Endothelial cell of umbilical vein (primary cell): ENCODE results near the gene NEU3. TPM values are rescaled to one million over a fixed set of nuclear protein-coding genes. Genes with fewer than 3 reads are reported as not detected.

Experiments
- BruUV-seq: library from RNA; stranded (reverse); fragments of 400-500 nt; replicated peaks from 2 replicates; lab custom pipeline; 2021; lab: Mats Ljungman, UMichigan
- CTCF ChIA-PET: fragments of 300-600, 350-600 bp; sonication (Branson Sonifier 250); formaldehyde crosslinking; loops from one replicate; lab custom pipeline; 2021; ENCODE audit warnings: antibody characterized with exemption, inconsistent platforms; lab: Charles Lee
- POLR2A ChIA-PET: fragments of 300-600, 350-600 bp; sonication (Branson Sonifier 250); formaldehyde crosslinking; loops from one replicate; lab custom pipeline; 2021; ENCODE audit warnings: antibody characterized with exemption, inconsistent platforms; lab: Charles Lee
- DNase-seq: peaks from one replicate; pipeline ENCODE4 v3.0.0-alpha.2; 2011; ENCODE audit warnings: low read depth, low spot score
- FAIRE-seq: peaks from 2 replicates; lab custom pipeline; 2011; peaks lifted over from hg19 to GRCh38; lab: Jason Lieb, UNC
- H2AFZ ChIP-seq: 2 replicates; pipeline ENCODE4 v1.6.0; 2012; ENCODE audit warnings: low read depth, low read length, control low read depth, inconsistent platforms
- H3K27ac ChIP-seq: 2 replicates; pipeline ENCODE4 v1.5.1; 2011; ENCODE audit warnings: low read depth, mild to moderate bottlenecking, control low read depth, low read length, moderate library complexity; ENCODE audit not compliant: insufficient read depth
- H3K27me3 ChIP-seq, 2 experiments: 2 replicates each; pipeline versions ENCODE4 v1.6.0 to v1.6.1; 2011; ENCODE audit warnings: low read length in 2 of 2, mixed read lengths in 1 of 2; ENCODE audit not compliant: control insufficient read depth in 2 of 2, insufficient read depth in 2 of 2
- H3K36me3 ChIP-seq, 2 experiments: 2 replicates in 1 of 2; 3 replicates in 1 of 2; pipeline ENCODE4 v1.5.1; 2011; ENCODE audit warnings: low read length in 2 of 2, mild to moderate bottlenecking in 1 of 2, moderate library complexity in 1 of 2; ENCODE audit not compliant: control insufficient read depth in 2 of 2, insufficient read depth in 2 of 2; ENCODE audit errors: extremely low read depth in 1 of 2
- H3K4me1 ChIP-seq: 3 replicates; pipeline ENCODE4 v1.5.1; 2011; ENCODE audit warnings: mild to moderate bottlenecking, low read length; ENCODE audit not compliant: control insufficient read depth, insufficient read depth; ENCODE audit errors: extremely low read depth
- H3K4me2 ChIP-seq: 2 replicates; pipeline ENCODE4 v1.6.1; 2011; ENCODE audit warnings: low read length, control low read depth, mixed read lengths; ENCODE audit not compliant: insufficient read depth
- H3K4me3 ChIP-seq, 3 experiments: fragments of 200-600 bp in 1 of 3; sonication (generic), shearing (Covaris generic) in 1 of 3; replicated peaks in 1 of 3; 2 replicates each; pipeline ENCODE4 v1.5.1; 2011 to 2016; ENCODE audit warnings: control low read depth in 3 of 3, low read length in 3 of 3, mild to moderate bottlenecking in 2 of 3, inconsistent platforms in 1 of 3, low read depth in 1 of 3, moderate library complexity in 1 of 3; ENCODE audit not compliant: insufficient read depth in 1 of 3
- H3K79me2 ChIP-seq: 2 replicates; pipeline ENCODE4 v1.6.0; 2012; ENCODE audit warnings: low read length, inconsistent platforms; ENCODE audit not compliant: control insufficient read depth, insufficient read depth
- H3K9ac ChIP-seq: replicated peaks from 2 replicates; pipeline ENCODE3; 2011; ENCODE audit warnings: low read length, control low read depth; ENCODE audit not compliant: insufficient read depth; ENCODE audit errors: extremely low read depth
- H3K9me1 ChIP-seq: replicated peaks from 3 replicates; pipeline ENCODE4 v1.6.0; 2011; ENCODE audit warnings: mild to moderate bottlenecking, low read length; ENCODE audit not compliant: control insufficient read depth, insufficient read depth; ENCODE audit errors: extremely low read depth
- H3K9me3 ChIP-seq: replicated peaks from 2 replicates; pipeline ENCODE4 v1.5.1; 2012; ENCODE audit warnings: low read length, inconsistent platforms; ENCODE audit not compliant: control insufficient read depth, insufficient read depth
- H4K20me1 ChIP-seq: replicated peaks from 2 replicates; pipeline ENCODE3; 2011; ENCODE audit warnings: mild to moderate bottlenecking, low read length; ENCODE audit not compliant: control insufficient read depth, insufficient read depth; ENCODE audit errors: extremely low read depth
- CTCF ChIP-seq, 2 donors: IDR thresholded peaks; 1 replicate in 1 of 2; 2 replicates in 1 of 2; pipeline ENCODE4 v1.5.1; 2011; ENCODE audit warnings: low read length in 2 of 2, mild to moderate bottlenecking in 2 of 2, moderate library complexity in 2 of 2, control low read depth in 1 of 2, inconsistent platforms in 1 of 2, low read depth in 1 of 2; ENCODE audit not compliant: insufficient read depth in 1 of 2; ENCODE audit errors: extremely low read depth in 1 of 2
- EZH2 ChIP-seq: IDR thresholded peaks from 2 replicates; pipeline ENCODE4 v1.6.1; 2012; ENCODE audit warnings: borderline replicate concordance, low read depth, mild to moderate bottlenecking, moderate library complexity, low read length, inconsistent platforms; ENCODE audit not compliant: severe bottlenecking
- FOS ChIP-seq: IDR thresholded peaks from 2 replicates; pipeline ENCODE4 v1.6.1; 2011; ENCODE audit warnings: mild to moderate bottlenecking, low read length, moderate library complexity, borderline replicate concordance; ENCODE audit not compliant: insufficient read depth
- GATA2 ChIP-seq: IDR thresholded peaks from 2 replicates; pipeline ENCODE4 v1.7.0; 2011; ENCODE audit warnings: low read depth, mild to moderate bottlenecking, moderate library complexity, mixed read lengths, low read length; ENCODE audit not compliant: insufficient read length, insufficient read depth
- JUN ChIP-seq: IDR thresholded peaks from 2 replicates; pipeline ENCODE4 v1.6.1; 2011; ENCODE audit warnings: borderline replicate concordance, low read depth; ENCODE audit not compliant: insufficient read length, insufficient read depth
- MAX ChIP-seq: IDR thresholded peaks from 2 replicates; pipeline ENCODE4 v1.6.1; 2011; ENCODE audit not compliant: insufficient read depth, insufficient read length
- MYC ChIP-seq: IDR thresholded peaks from one replicate; pipeline ENCODE4 v1.6.1; 2011; ENCODE audit warnings: mild to moderate bottlenecking, low read depth, low read length
- POLR2A ChIP-seq: IDR thresholded peaks from 2 replicates; pipeline ENCODE4 v1.6.1; 2012; ENCODE audit warnings: low read depth, mild to moderate bottlenecking, control low read depth, low read length
- POLR2AphosphoS5 ChIP-seq: IDR thresholded peaks from 2 replicates; pipeline ENCODE4 v1.6.1; 2012; ENCODE audit warnings: low read depth, mild to moderate bottlenecking, control low read depth, low read length, moderate library complexity; ENCODE audit not compliant: insufficient read depth
- dilution Hi-C: fragments of 300-500 bp; cut with MboI; formaldehyde crosslinking; loops from one replicate; pipeline ENCODE4 v1.15.0; 2019; ENCODE audit warnings: low sequenced_read_pairs; ENCODE audit not compliant: extremely low pct_ligation_motif_present
- intact Hi-C: fragments of 100-400 bp; cut with micrococcal nuclease; formaldehyde crosslinking; loops from one replicate; pipeline ENCODE4 v1.10.0; 2022
- polyA plus RNA-seq, 4 experiments: library from polyadenylated mRNA; depleted of rRNA in 3 of 4; stranded (reverse) in 3 of 4; unstranded in 1 of 4; fragments of >200 nt; gene quantifications; 2 replicates each; pipeline versions ENCODE4 v1.2.1 to v1.2.3, GENCODE V29; 2011 to 2012; ENCODE audit warnings: missing spikeins in 1 of 4
- total RNA-seq: library from RNA; stranded (reverse); gene quantifications from 2 replicates; pipeline ENCODE4 v1.2.3, GENCODE V29; 2021

Gene NEU3
- total and polyA plus RNA-seq, 2 donors (not counting 3 experiments of a cell fraction or from before 2014, with no cell fraction given) = 5.9 to 7.0 TPM

- H3K36me3 ChIP-seq = peaks cover 18 to 23% of the 10 kb centered on the region in 2 experiments
- no peak for TF ChIP-seq GATA2
- TF ChIP-seq FOS = no peak
- no peak for TF ChIP-seq POLR2AphosphoS5
- TF ChIP-seq CTCF (IDR thresholded peaks at IDR 0.05; ENCODE audit: extremely low read depth in 1 of 2, insufficient read depth in 1 of 2, low read depth in 1 of 2, low read length in 2 of 2) = no peak
- TF ChIP-seq JUN = no peak
- TF ChIP-seq EZH2 = no peak
- no peak for TF ChIP-seq MAX
- no peak for TF ChIP-seq MYC
- TF ChIP-seq POLR2A = no peak
- H3K79me2 ChIP-seq = peaks cover 19% of the 10 kb centered on the region
- no peaks in the 10 kb centered on the region for H3K9me3 ChIP-seq
- FAIRE-seq (no peak), DNase-seq (no peak)
- dilution Hi-C loops (no loop called here), intact Hi-C loops (no loop called here)
- H3K27me3 ChIP-seq = no peaks in the 10 kb centered on the region
- no peak overlapping the region for H2AFZ ChIP-seq
- no peaks in the 10 kb centered on the region for H3K9me1 ChIP-seq
- H3K4me1 ChIP-seq = no peaks in the 10 kb centered on the region
- no peak overlapping the region for H3K27ac ChIP-seq
- H4K20me1 ChIP-seq = no peaks in the 10 kb centered on the region
- CTCF ChIA-PET = interaction anchor here (1.2 to 1.8 kb wide), 2 partner anchors 11 to 42 kb away, joined by 4 to 7 read pairs; no protein-coding TSS in a partner anchor
- POLR2A ChIA-PET = no interaction called here
- no peak overlapping the region for H3K9ac ChIP-seq
- BruUV-seq = no TSS peak
- H3K4me2 ChIP-seq = no peak overlapping the region
- H3K4me3 ChIP-seq = no peak overlapping the region
Measured at GRCh38 chr11:74971424-74971823, 17.3 kb upstream of the NEU3 start.
